Posterior vena cava (tissue), 2 donors: ENCODE data around the gene ULK1. TPM values are rescaled to one million over a fixed set of nuclear protein-coding genes. Genes with fewer than 3 reads are reported as not detected.
"Not testable (repeated sequence)": the region's sequence is repeated elsewhere in the genome, so short reads cannot be mapped to it uniquely, and the experiment has no call there.

Experiments used
- DNase-seq: peaks from one replicate; pipeline ENCODE4 v3.0.0-alpha.2; 2020; ENCODE audit warnings: low spot score
- intact Hi-C, 2 donors: fragments of 100-400 bp; cut with DNase I; formaldehyde crosslinking; loops; one replicate each; pipeline versions ENCODE4 v1.14.1 to v1.14.2; 2022 to 2023
- total RNA-seq, 2 donors: library from RNA; stranded (reverse); fragmentation: NEBNext Ultra II Directional; extraction: Animal tissue kit (Norgen Biotek cat#: 25700); gene quantifications; one replicate each; pipeline ENCODE4 v1.2.1, GENCODE V29; 2021
- donor health status: DM: yes; HTN: yes; CAD: no.
- donor health status: DM: yes; HTN: yes; CAD: no.

Gene ULK1
- total RNA-seq, 2 donors from 2014 or later, result 23.0 to 23.8 TPM

DNA sequence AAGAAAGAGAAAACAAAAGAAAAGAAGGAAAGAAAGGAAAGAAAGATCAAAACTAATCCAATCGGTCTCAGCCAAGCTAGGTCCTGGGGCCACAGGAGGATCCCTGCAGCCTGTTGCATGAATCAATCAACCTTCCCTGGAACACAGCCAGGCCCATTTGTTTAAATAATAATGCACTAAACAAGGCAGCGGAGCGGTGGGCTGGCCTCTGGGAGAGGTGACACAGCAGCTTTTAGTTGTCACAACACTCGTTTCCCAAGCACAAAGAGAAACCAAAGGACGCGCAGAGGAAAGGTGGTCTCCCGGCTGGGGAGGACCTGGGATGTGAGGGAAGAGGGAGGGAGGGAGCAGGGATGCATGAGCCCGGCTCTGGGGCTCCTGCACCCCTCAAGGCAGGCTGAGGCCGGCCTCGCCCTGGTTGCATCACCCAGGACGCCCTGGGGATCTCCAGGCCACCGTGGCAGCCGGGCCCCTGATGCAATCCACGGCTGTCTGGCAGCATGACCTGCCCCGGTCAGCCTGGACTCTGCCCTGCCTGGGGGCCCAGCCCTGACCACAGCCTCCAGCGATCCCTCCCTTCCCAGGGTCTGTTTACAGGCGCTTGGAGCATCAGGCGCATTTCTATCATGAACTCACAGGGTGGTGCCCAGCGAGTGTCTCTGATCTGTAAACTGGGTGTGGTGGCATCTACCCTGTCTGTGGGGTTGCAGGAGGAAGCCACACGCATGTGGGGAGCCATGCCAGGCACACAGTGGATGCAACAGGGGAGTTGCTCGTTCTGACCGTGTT is 33.8 kb upstream of the ULK1 start:
- intact Hi-C loops, result no loop called here

DNA sequence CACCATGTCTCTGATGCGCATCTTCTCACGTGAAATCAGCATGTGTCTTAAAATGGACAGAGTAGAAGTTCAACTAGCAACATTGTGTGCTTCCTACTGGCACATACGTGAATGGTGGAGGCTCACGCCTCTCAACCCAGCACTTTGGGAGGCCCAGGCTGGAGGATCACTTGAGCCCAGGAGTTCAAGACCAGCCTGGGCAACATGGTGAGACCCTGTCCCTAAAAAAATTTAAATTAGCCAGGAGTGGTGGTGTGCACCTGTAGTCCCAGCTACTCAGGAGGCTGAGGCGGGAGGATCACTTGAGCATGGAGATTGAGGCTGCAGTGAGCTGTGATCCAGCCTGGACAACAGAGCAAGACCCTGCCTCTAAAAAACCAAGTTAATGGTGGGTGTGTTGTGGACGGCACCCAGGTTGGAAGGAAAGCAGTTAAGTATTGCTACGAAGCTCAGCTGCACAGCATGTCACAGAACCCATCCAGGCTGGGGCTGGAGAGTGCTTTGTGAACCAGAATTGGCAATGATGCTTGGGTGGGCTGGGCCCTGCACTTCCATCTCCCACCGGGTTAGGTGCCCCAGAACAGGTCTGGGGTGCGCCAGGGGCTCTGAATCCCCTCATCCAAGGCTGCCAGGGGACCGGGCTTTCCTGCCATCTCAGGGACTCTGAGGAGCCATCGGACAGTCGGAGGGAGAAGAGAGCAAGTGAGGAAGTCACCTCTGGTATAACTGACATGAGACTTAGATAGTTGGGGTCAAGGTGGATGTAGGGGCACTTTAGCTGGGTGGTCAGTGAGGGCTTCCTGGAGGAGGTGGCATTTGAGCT is 33.0 kb upstream of the ULK1 start:
- intact Hi-C loops, result no loop called here
- DNase-seq, result no peak

More for the DNA sequence above, 33.8 kb upstream of the ULK1 start:
- peak; percentile 88 for DNase-seq

DNA sequence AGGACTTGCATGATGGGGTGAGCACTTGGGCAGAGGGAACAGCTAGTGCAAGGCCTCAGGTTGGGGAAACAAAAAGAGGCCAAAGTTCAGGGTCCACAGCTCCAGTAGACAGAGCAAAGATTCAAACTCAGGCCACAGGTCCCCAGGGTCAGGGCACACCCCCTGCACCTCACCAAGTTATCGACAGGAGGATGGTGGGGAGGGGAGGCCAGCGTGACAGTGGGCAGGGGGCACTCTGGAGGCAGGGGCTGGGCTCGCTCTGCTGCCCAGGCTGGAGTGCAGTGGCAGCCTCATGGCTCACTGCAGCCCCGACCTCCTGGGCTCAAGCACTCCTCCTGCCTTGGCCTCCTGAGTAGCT is 32.4 kb upstream of the ULK1 start:
- intact Hi-C loops, result no loop called here

DNA sequence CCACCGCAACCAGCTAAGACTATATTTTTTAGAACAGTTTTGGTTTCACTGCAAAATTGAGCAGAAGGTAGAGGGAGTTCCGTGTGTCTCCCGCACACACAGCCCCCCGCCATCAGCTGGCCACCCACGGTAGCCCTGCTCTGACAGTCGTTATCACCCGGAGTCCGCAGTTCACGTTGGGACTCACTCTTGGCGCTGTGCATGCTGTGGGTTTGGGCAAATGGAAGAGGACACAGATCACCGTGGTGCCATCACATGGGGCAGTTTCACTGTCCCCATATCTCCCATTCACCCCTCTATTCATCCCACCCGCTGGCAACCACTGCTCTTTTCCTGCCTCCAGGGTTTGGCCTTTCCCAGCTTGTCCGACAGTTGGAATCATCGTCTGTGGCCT is 31.8 kb upstream of the ULK1 start:
- intact Hi-C loops, result no loop called here
- DNase-seq, result no peak

More for the DNA sequence above, 32.4 kb upstream of the ULK1 start:
- DNase-seq, result no peak

DNA sequence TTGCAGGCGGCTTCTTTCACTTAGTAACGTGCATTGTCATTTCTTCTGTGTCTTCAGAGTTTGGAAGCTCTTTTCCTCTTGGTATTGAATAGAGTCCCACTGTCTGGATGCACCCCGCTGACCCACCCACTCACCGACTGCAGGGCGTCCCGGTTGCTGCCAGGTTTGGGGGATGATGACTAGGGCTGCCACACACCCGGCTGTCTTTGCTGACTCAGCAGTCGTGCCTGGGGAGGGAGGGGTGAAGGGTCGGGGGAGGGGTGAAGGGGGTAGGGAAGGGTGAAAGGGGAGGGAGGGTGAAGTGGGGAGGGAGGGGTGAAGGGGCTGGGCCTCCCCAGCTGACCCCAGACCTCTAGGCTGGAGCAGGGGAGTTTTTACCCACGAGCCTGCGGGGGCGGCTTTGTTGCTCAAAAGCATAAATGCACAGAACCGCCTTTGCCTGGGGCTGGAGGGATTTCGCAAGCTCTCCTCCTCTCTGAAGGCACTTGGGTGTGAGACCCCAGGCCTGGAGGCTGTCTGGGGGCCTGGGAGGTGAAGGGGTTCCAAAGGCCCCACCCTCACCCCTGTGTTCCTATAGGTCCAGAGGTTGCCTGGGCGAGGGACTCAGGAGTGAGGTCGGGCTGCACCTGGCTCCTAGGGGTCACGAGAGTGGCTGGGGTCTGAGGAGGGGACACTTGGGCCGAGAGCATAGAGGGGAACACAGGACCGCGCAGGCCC is 31.3 kb upstream of the ULK1 start:
- intact Hi-C loops, result no loop called here
- no peak for DNase-seq

DNA sequence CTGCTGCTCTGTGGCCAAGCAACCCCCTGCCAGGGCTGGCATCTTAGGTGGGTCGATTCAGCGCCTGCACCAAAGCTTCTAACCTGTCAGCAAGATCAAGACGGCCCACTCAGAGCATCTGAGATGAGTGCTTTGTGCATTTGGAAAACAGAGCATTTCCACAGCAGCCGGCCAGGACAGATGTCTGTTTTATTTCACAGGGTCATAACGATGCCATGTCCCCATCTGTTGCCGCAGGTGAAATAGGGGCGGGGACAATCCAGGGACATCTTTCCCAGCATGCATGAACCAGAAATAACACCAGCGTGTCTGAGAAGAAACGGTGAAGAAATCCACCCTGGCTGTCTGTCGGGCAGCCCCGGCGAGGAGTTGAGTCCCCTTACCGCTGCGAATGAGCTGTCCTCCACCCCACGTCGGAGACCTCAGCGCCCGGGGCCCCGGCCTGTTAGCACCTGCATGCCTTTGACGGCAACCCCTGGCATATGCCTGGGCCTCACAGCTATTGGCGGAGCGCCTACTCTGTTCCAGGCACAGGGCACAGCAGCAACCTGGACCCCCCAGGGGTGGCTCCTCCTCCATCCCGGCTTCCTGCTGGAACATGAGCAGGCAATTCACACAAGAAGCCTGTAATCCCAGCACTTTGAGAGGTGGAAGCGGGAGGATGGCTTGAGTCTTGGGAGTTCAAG is 30.6 kb upstream of the ULK1 start:
- intact Hi-C loops, result no loop called here
- DNase-seq, result no peak

DNA sequence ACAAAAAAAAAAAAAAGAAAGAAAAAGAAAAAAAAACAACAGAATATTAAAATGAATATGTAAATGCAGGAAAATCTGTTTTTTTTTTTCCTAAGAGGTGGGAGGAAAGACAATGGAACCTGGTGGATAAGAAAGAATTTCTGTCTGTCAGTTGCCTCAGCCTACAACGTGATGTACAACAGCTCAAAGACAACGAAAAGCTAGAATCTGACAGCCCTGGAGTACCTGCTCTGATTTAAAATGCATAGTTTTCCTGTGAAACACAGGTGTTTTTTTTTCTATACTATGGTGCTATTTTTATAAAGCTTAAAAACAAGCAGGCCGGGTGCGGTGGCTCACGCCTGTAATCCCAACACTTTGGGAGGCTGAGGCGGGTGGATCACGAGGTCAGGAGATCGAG is 30.0 kb upstream of the ULK1 start:
- intact Hi-C loops, result no loop called here
- DNase-seq, result no peak

DNA sequence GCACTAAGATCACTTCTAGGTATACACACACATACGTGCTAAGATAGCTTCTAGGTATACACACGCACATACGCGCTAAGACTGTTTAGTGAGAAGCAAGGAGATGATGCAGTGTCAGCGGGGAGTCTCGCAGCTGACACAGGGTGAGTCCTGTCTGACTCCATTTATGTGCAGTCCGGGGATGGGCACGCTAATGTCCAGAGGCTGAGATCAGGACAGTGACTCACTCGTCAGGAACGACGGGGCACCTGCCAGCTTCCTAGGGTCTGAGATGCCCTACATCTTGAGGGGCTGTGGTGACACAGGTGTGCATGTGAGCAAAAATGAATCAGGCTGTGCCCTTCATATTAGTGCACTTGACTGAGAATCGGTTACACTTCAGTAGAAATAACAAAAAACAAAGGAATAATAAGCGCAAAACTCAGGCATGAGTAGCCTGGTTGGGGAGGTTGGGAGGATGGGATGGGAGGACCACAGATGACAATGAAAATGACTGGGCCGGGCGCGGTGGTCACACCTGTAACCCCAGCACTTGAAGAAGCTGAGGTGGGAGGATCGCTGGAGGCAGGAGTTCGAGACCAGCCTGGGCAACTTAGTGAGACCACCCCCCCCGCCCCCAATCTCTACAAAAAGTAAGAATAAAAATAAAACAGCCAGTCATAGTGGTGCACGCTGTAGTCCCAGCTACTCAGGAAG is 29.1 kb upstream of the ULK1 start:
- no peak for DNase-seq
- intact Hi-C loops, result no loop called here

DNA sequence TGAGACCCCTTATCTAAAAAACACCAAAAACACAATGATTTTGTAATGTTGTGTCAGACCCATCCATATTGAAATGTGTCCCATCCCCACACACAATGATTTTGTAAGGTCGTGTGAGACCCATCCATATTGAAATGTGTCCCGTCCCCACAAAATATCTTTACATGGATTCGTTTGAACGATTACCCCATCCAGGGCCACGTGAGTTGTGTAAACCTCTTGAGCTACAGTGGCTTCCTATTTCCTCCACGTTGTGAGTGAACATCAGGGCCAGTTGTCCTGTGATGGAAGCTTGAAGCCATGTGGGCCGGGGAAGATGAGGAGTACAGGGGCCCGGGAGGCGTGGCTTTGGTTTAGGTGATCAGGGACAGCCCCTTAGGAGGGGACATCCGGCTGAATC is 27.0 kb upstream of the ULK1 start:
- DNase-seq, result no peak
- intact Hi-C loops, result no loop called here

DNA sequence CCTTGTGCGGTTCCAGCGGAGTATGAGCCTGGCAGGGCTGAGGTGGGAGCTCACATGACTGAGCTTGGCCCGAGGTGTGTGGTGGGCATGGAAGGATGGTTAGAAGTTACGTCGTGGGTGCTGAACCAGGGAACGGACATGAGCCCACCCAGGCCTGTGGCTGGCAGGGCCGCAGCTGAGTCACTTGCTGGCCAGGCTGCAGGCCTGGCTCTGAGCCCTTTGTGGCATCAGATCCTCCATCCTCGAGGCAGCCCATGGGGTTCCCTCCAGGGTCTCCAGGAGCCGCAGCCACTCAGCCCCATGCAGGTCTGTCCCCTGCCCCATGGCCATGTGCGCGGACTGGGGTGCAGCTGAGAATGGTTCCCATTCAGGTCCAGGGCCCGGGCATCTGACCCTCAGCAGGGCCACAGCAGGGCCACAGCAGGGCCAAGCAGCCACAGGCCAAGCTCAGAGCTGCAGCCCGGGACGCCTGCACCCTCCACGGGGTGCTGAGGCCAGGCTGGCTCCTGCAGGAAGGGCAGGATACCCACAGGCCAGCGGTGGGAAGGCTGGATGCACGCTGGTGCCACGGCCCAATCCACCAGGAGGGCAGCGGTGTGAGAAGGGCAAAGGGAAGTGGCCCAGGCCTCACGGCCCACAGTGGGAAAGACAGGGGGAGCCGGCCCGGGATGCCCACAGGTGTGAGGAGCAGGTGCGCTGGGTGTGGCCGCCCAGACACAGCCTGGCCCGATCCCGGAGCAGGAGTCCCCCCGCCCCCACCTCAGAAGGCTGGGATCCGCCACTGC is 26.3 kb upstream of the ULK1 start:
- intact Hi-C loops, result no loop called here
- DNase-seq, result no peak

DNA sequence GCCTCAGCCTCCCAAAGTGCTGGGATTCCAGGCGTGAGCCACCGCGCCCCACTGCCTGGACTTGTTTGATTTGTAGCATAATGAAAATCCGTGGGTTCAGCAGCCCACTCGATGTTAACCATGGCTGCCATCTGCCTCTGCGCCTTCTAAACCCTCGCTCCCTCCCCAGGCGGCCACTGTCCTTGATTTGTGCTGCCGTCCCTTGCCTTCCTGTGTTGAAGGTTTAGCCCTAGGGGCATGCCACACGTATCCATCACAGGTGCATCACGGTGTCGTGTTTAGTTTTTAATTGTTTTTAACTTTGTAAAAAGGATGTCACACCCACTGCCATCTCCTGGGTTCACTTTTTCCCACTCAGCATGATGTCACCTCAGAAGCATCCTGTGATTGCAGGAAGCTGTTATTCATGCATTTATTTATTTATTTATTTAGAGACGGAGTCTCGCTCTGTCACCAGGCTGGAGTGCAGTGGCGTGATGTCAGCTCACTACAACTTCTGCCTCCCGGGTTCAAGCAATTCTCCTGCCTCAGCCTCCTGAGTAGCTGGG is 24.5 kb upstream of the ULK1 start:
- intact Hi-C loops, result no loop called here
- DNase-seq, result no peak

DNA sequence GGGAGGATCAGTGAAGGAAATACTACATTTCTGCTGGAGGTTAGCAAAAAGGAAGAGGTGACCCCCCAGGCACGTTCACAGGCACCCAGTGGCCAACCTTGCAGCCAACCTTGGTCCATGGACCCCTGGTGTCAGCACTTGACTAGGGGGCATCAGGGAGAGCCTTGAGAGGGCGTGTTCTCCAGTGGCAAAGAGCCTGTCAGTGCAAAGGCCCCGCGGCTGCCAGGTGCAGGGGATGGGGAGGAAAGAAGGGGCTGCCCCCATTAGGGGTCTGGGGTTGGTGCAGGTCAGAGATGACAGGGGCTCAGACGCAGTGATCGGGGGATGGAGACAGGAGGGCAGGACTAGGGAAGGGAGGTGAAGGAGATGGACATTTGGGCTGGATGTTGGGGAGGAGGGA is 22.7 kb upstream of the ULK1 start:
- intact Hi-C loops, result no loop called here

DNA sequence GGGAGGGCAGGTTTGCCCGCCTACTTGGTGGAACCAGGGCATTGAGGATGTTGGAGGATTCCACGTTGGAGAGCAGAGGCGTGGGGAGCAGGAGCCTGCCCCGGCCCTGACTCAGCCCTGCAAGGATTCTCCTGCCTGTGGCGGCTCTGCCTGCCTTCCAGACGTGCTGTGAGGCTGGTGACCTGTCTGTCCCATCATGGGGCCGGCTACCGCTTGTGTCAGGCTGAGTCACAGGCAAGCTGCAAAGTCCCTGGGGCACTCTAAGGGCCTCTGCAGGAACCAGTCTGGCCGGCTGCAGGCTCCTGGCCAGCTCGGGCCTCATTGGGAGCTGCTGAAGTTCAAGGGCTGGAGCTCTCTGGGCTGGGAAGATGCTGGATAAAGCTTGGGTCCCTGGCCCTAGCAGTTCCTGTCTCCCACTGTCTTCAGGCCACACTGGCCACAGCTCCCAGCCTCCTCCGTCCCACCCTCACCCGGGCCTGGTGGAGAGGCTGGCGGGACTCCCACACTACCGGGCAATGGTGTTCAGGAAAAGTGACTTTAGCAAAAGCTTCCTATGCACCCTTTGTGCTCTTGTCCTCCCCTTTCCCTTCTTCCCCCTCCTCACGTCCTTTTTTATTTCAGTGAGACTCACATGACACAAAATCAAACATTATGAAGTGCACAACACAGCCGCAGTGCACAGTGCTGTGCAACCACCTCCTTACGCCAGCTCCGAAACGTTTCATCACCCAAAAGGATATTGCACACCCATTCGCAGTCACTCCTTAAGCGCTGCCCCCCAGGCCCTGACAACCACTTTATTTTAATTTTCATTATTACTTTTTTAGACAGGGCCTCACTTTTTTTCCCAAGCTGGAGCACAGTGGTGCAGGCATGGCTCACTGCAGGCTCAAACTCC is 22.0 kb upstream of the ULK1 start:
- no peak for DNase-seq
- intact Hi-C loops, result no loop called here

More for the DNA sequence above, 22.7 kb upstream of the ULK1 start:
- no peak for DNase-seq

DNA sequence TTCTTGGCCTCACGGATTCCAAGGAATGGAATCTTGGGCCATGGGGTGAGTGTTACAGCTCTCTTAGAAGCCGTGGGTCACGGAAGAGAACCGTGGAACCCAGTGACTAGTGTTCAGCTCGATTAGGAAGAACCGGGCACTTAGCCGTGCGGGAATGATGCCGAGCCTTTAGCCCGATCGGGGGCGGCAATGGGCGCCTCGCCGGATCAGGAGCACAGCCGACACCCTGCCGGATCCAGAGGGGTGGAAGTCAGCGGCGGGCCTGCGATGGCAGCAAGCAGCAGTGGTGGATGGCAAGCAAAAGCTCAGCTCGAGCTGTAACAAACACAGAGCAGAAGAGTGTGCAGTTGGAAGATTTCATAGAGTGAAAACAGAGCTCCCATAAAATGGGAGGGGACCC is 21.1 kb upstream of the ULK1 start:
- no peak for DNase-seq
- intact Hi-C loops, result no loop called here

DNA sequence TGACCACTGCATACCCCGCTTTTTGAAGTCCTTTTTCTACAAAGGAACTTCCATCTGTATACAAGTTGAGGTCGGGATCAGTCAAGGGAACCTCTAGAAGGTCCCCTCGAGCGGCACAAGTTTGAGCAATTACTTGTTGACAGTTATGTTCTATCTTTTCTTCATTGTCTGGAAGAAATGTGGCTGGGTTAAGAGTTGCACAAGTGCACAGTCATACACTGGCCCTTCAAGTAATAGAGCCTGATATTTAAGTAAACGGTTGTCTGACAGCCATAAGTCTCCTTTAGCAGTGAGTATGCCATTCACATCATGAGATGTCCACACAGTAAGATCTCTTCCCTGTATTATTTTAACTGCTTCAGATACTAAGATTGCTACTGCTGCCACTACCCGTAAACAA is 19.4 kb upstream of the ULK1 start:
- DNase-seq, intact Hi-C loops: not testable (repeated sequence)

DNA sequence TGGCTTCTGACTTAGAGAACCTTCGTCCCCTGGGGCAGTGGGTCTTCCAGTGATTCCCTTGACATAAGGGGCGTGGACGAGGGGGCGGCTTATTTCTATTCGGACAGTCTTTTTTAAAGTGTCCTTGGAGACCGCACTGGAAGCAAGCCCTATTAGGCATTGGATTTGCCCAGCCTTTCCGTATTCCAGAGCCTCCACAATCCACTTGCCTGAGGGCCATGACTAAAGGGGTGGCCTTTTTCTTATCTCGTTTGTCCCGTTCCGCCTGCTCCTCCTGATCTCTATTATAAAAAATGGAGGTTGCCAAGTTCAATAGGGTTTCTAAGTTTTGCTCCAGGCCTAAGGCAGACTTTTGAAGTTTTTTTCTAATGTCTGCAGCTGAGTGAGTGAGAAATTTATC is 17.2 kb upstream of the ULK1 start:
- DNase-seq, intact Hi-C loops: not testable (repeated sequence)

DNA sequence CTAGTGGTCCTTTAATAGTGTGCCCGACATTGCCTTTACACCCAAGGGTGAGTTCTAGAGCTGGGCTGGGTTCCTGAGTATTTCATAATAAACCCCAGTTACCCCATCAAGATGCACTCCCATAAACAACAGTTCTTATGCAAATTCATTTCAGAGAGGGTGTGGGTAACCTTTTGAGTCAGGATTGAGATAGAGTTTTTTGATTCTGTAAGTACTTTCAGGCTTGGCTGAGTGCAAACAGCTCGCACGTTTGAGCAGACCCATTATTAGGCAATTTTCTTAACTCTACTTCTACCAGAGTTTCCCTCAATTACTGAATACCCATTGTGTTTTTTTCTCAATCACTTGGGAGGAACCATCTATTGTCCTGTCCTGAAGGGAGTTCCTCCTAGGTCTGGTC is 16.0 kb upstream of the ULK1 start:
- DNase-seq, intact Hi-C loops: not testable (repeated sequence)
